Mucosa of stomach (tissue), 1 donor: ENCODE data around the gene CEP76.
"Not testable (repeated sequence)": the region's sequence is repeated elsewhere in the genome, so short reads cannot be mapped to it uniquely, and the experiment has no call there.

Experiments
- H3K27me3 ChIP-seq: one replicate; pipeline ENCODE4 v1.7.0; 2013; ENCODE audit warnings: mild to moderate bottlenecking, low read length; ENCODE audit not compliant: control insufficient read depth, insufficient read depth
- H3K36me3 ChIP-seq: one replicate; pipeline ENCODE4 v1.7.0; 2013; ENCODE audit warnings: low read length; ENCODE audit not compliant: control insufficient read depth, insufficient read depth
- H3K4me1 ChIP-seq: one replicate; pipeline ENCODE4 v1.7.0; 2013; ENCODE audit warnings: mild to moderate bottlenecking, low read length; ENCODE audit not compliant: control insufficient read depth, insufficient read depth
- H3K4me3 ChIP-seq: one replicate; pipeline ENCODE4 v1.7.0; 2013; ENCODE audit warnings: low read length
- H3K9ac ChIP-seq: one replicate; pipeline ENCODE4 v1.7.0; 2013; ENCODE audit warnings: mild to moderate bottlenecking, low read length, moderate library complexity
- H3K9me3 ChIP-seq: one replicate; pipeline ENCODE4 v1.7.0; 2013; ENCODE audit warnings: mild to moderate bottlenecking, low read length, moderate library complexity; ENCODE audit not compliant: control insufficient read depth
- donor health status: Pancreatic carcinoma.

CEP76 gene

GRCh38 chr18:12631831-12632477 is 70.6 kb downstream of the CEP76 start:
- H3K27me3 ChIP-seq = no peaks in the 10 kb centered on the region
- no peaks in the 10 kb centered on the region for H3K4me1 ChIP-seq
- H3K9ac ChIP-seq = no peak overlapping the region
- H3K9me3 ChIP-seq = no peaks in the 10 kb centered on the region
- no peak overlapping the region for H3K4me3 ChIP-seq
- no peaks in the 10 kb centered on the region for H3K36me3 ChIP-seq

GRCh38 chr18:12630136-12630535 is 72.4 kb downstream of the CEP76 start:
- no peak overlapping the region for H3K4me3 ChIP-seq
- H3K9me3 ChIP-seq = no peaks in the 10 kb centered on the region
- H3K9ac ChIP-seq = no peak overlapping the region
- H3K27me3 ChIP-seq = no peaks in the 10 kb centered on the region
- no peaks in the 10 kb centered on the region for H3K36me3 ChIP-seq
- no peaks in the 10 kb centered on the region for H3K4me1 ChIP-seq

GRCh38 chr18:12628706-12629702 is 73.5 kb downstream of the CEP76 start:
- H3K27me3 ChIP-seq = no peaks in the 10 kb centered on the region
- no peaks in the 10 kb centered on the region for H3K9me3 ChIP-seq
- H3K4me1 ChIP-seq = no peaks in the 10 kb centered on the region
- H3K4me3 ChIP-seq = no peak overlapping the region
- no peak overlapping the region for H3K9ac ChIP-seq
- H3K36me3 ChIP-seq = no peaks in the 10 kb centered on the region

- not testable (repeated sequence) for H3K9ac ChIP-seq, H3K4me1 ChIP-seq, H3K9me3 ChIP-seq, H3K36me3 ChIP-seq, H3K4me3 ChIP-seq, H3K27me3 ChIP-seq
Measured at GRCh38 chr18:12627199-12627598, 75.3 kb downstream of the CEP76 start.

DNA sequence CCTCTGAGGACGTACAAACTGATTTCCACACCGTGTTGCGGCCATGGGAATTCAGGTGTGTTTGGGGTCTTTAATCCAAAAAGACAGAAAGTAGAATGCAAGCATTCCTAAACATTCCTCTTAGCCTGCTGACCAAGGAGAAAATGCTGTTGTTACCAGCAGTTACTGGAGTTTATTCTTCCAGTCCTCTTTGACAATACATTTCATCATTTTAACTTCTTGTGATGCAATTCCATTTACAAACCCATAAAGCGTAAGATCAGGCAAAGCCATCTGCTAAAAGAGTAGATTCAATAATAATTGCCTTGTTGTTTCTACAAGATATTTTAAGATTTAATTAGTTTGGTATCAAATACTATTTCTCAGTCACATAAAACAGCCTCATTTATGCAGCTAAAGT is 77.3 kb downstream of the CEP76 start:
- Histone ChIP-seq H3K36me3 (no peaks in the 10 kb centered on the region), H3K9me3 (no peaks in the 10 kb centered on the region), H3K9ac (no peak overlapping the region), H3K4me3 (no peak overlapping the region), H3K4me1 (no peaks in the 10 kb centered on the region), H3K27me3 (no peaks in the 10 kb centered on the region)
